KOPT-K1 (cell line): ENCODE measurements around the gene SERINC1.
"Not testable (repeated sequence)": the region's sequence is repeated elsewhere in the genome, so short reads cannot be mapped to it uniquely, and the experiment has no call there.

Experiments used
- H3K27ac ChIP-seq: fragments of 200-600 bp; sonication (generic); 2 replicates; pipeline ENCODE4 v1.5.1; 2016; ENCODE audit warnings: antibody characterized with exemption, mild to moderate bottlenecking, low read depth, low read length; ENCODE audit not compliant: poor library complexity, severe bottlenecking
- H3K36me3 ChIP-seq: fragments of 200-600 bp; sonication (generic); 2 replicates; pipeline ENCODE4 v1.5.1; 2017; ENCODE audit warnings: antibody characterized with exemption, mild to moderate bottlenecking, low read length, moderate library complexity; ENCODE audit not compliant: insufficient read depth
- H3K9me3 ChIP-seq: fragments of 200-600 bp; sonication (generic); 2 replicates; pipeline ENCODE4 v1.5.1; 2017; ENCODE audit warnings: antibody characterized with exemption, low read length, mild to moderate bottlenecking; ENCODE audit not compliant: insufficient read depth, poor library complexity, severe bottlenecking

Gene SERINC1

GRCh38 chr6:122458087-122458486, 13.5 kb downstream of the SERINC1 start:
- no peak overlapping the region for H3K27ac ChIP-seq
- H3K9me3 ChIP-seq, result no peaks in the 10 kb centered on the region
- H3K36me3 ChIP-seq, result peaks cover 48% of the 10 kb centered on the region

GRCh38 chr6:122455116-122455515, 16.5 kb downstream of the SERINC1 start:
- H3K9me3 ChIP-seq, H3K27ac ChIP-seq: not testable (repeated sequence)
- H3K36me3 ChIP-seq, result peaks cover 78% of the 10 kb centered on the region

- no peaks in the 10 kb centered on the region for H3K9me3 ChIP-seq
- H3K36me3 ChIP-seq, result peaks cover 83% of the 10 kb centered on the region
- no peak overlapping the region for H3K27ac ChIP-seq
Measured at GRCh38 chr6:122454673-122455072, 16.9 kb downstream of the SERINC1 start.

- no peak overlapping the region for H3K27ac ChIP-seq
- H3K9me3 ChIP-seq, result no peaks in the 10 kb centered on the region
- H3K36me3 ChIP-seq, result peaks cover 96% of the 10 kb centered on the region
Measured at GRCh38 chr6:122452509-122452908, 19.1 kb downstream of the SERINC1 start.

- Histone ChIP-seq H3K27ac (no peak overlapping the region), H3K9me3 (no peaks in the 10 kb centered on the region), H3K36me3 (peaks cover 99% of the 10 kb centered on the region)
Measured at GRCh38 chr6:122449069-122449468, 22.5 kb downstream of the SERINC1 start.

- Histone ChIP-seq H3K36me3 (peaks cover 100% of the 10 kb centered on the region), H3K27ac (no peak overlapping the region)
Measured at GRCh38 chr6:122445274-122445673, 26.3 kb downstream of the SERINC1 start.

GRCh38 chr6:122438975-122439374, 32.6 kb downstream of the SERINC1 start:
- Histone ChIP-seq H3K36me3 (peaks cover 97% of the 10 kb centered on the region), H3K9me3 (peaks cover 46% of the 10 kb centered on the region), H3K27ac (no peak overlapping the region)

More at GRCh38 chr6:122445274-122445673, 26.3 kb downstream of the SERINC1 start:
- H3K9me3 ChIP-seq, result peaks cover 7% of the 10 kb centered on the region

GRCh38 chr6:122432816-122433215, 38.8 kb downstream of the SERINC1 start:
- no peak overlapping the region for H3K27ac ChIP-seq
- H3K9me3 ChIP-seq, result peaks cover 15% of the 10 kb centered on the region
- peaks cover 93% of the 10 kb centered on the region for H3K36me3 ChIP-seq

GRCh38 chr6:122431780-122432179, 39.8 kb downstream of the SERINC1 start:
- H3K9me3 ChIP-seq, result peaks cover 4% of the 10 kb centered on the region
- peaks cover 93% of the 10 kb centered on the region for H3K36me3 ChIP-seq
- no peak overlapping the region for H3K27ac ChIP-seq

GRCh38 chr6:122429323-122429722, 42.3 kb downstream of the SERINC1 start:
- Histone ChIP-seq H3K36me3 (peaks cover 95% of the 10 kb centered on the region), H3K27ac (no peak overlapping the region)

GRCh38 chr6:122428781-122429180, 42.8 kb downstream of the SERINC1 start:
- Histone ChIP-seq H3K9me3 (no peaks in the 10 kb centered on the region), H3K36me3 (peaks cover 95% of the 10 kb centered on the region), H3K27ac (no peak overlapping the region)

More at GRCh38 chr6:122429323-122429722, 42.3 kb downstream of the SERINC1 start:
- no peaks in the 10 kb centered on the region for H3K9me3 ChIP-seq

- H3K9me3 ChIP-seq, result no peaks in the 10 kb centered on the region
- H3K27ac ChIP-seq, result no peak overlapping the region
- peaks cover 95% of the 10 kb centered on the region for H3K36me3 ChIP-seq
Measured at GRCh38 chr6:122426597-122426996, 45.0 kb downstream of the SERINC1 start.

- Histone ChIP-seq H3K36me3 (peaks cover 100% of the 10 kb centered on the region), H3K9me3 (no peaks in the 10 kb centered on the region), H3K27ac (no peak overlapping the region)
Measured at GRCh38 chr6:122423734-122424133, 47.9 kb downstream of the SERINC1 start.

- no peak overlapping the region for H3K27ac ChIP-seq
- H3K9me3 ChIP-seq, result no peaks in the 10 kb centered on the region
- H3K36me3 ChIP-seq, result peaks cover 100% of the 10 kb centered on the region
Measured at GRCh38 chr6:122422614-122423267, 48.9 kb downstream of the SERINC1 start.

GRCh38 chr6:122422003-122422402, 49.6 kb downstream of the SERINC1 start:
- Histone ChIP-seq H3K27ac (no peak overlapping the region), H3K9me3 (no peaks in the 10 kb centered on the region), H3K36me3 (peaks cover 100% of the 10 kb centered on the region)

GRCh38 chr6:122416825-122417224, 54.8 kb downstream of the SERINC1 start:
- Histone ChIP-seq H3K27ac (no peak overlapping the region), H3K36me3 (peaks cover 99% of the 10 kb centered on the region), H3K9me3 (no peaks in the 10 kb centered on the region)
